Uterus (tissue), 4 donors: ENCODE data around the gene FBL. TPM values are rescaled to one million over a fixed set of nuclear protein-coding genes. Genes with fewer than 3 reads are reported as not detected.

Experiments used
- DNase-seq, 2 donors: peaks; one replicate each; pipeline ENCODE4 v3.0.0-alpha.2; 2019 to 2020
- H3K27ac ChIP-seq, 2 donors: fragments of 200-600 bp; sonication (generic); 1 replicate in 1 of 2; 2 replicates in 1 of 2; pipeline ENCODE4 v1.5.1; 2016 to 2018
- H3K27me3 ChIP-seq, 2 donors: fragments of 200-600 bp; sonication (generic); one replicate each; pipeline ENCODE4 v1.5.1; 2018 to 2019; ENCODE audit warnings: control low read depth in 1 of 2
- H3K36me3 ChIP-seq, 2 donors: fragments of 200-600 bp; sonication (generic); one replicate each; pipeline ENCODE4 v1.5.1; 2019; ENCODE audit warnings: control low read depth in 1 of 2
- H3K4me1 ChIP-seq, 2 donors: fragments of 200-600 bp; sonication (generic); one replicate each; pipeline ENCODE4 v1.5.1; 2018 to 2019; ENCODE audit warnings: control low read depth in 1 of 2
- H3K4me3 ChIP-seq, 2 donors: fragments of 200-600 bp; sonication (generic); 1 replicate in 1 of 2; 2 replicates in 1 of 2; pipeline ENCODE4 v1.5.1; 2018 to 2019; ENCODE audit warnings: mild to moderate bottlenecking in 1 of 2
- H3K9me3 ChIP-seq, 2 donors: fragments of 200-600 bp; sonication (generic); one replicate each; pipeline ENCODE4 v1.5.1; 2019; ENCODE audit warnings: control low read depth in 1 of 2
- CTCF ChIP-seq, 4 experiments: fragments of 200-600 bp in 2 of 4; fragments of 450-650 bp in 2 of 4; sonication (generic) in 2 of 4; IDR thresholded peaks; one replicate each; pipeline ENCODE4 v1.5.1; 2016 to 2019; ENCODE audit warnings: antibody characterized with exemption in 4 of 4, mild to moderate bottlenecking in 2 of 4, moderate library complexity in 1 of 4
- POLR2A ChIP-seq, 2 donors: fragments of 450-650 bp; IDR thresholded peaks; one replicate each; pipeline ENCODE4 v1.6.1; 2016; ENCODE audit warnings: antibody characterized with exemption in 2 of 2, mild to moderate bottlenecking in 1 of 2, moderate library complexity in 1 of 2
- intact Hi-C: fragments of 100-400 bp; cut with DNase I; formaldehyde crosslinking; loops from one replicate; pipeline ENCODE4 v1.15.1; 2023; ENCODE audit warnings: low total_unique reads
- total RNA-seq, 4 donors: library from RNA; depleted of rRNA in 3 of 4; stranded (reverse); fragments of >200 nt in 3 of 4; gene quantifications; one replicate each; pipeline versions ENCODE4 v1.1.0 to v1.2.4, GENCODE V29; 2014 to 2023
- donor health status: DM: yes; HTN: yes; CAD: no.

The FBL gene
- total RNA-seq, 4 donors from 2014 or later = 71.7 to 327 (median 277) TPM

- Histone ChIP-seq H3K4me1 (no peaks in the 10 kb centered on the region), H3K36me3 (no peaks in the 10 kb centered on the region), H3K27me3 (no peaks in the 10 kb centered on the region), H3K9me3 (no peaks in the 10 kb centered on the region), H3K27ac (no peak overlapping the region), H3K4me3 (no peak overlapping the region)
- no peak for TF ChIP-seq POLR2A (IDR thresholded peaks at IDR 0.05)
- TF ChIP-seq CTCF (IDR thresholded peaks at IDR 0.05) = no peak
- no peak for DNase-seq
- intact Hi-C loops = no loop called here
These were observed 21.8 kb upstream of the FBL start for GRCh38 chr19:39867952-39868351.

GRCh38 chr19:39867133-39867532 lies 21.0 kb upstream of the FBL start:
- Histone ChIP-seq H3K27ac (no peak overlapping the region), H3K4me1 (no peaks in the 10 kb centered on the region), H3K4me3 (no peak overlapping the region), H3K27me3 (no peaks in the 10 kb centered on the region), H3K36me3 (no peaks in the 10 kb centered on the region), H3K9me3 (no peaks in the 10 kb centered on the region)
- intact Hi-C loops = no loop called here
- TF ChIP-seq CTCF (IDR thresholded peaks at IDR 0.05) = no peak
- TF ChIP-seq POLR2A (IDR thresholded peaks at IDR 0.05) = no peak
- DNase-seq = no peak

GRCh38 chr19:39865953-39866352 lies 19.8 kb upstream of the FBL start:
- intact Hi-C loops = no loop called here
- Histone ChIP-seq H3K4me3 (no peak overlapping the region), H3K36me3 (no peaks in the 10 kb centered on the region)

GRCh38 chr19:39865186-39865585 lies 19.0 kb upstream of the FBL start:
- no peaks in the 10 kb centered on the region for H3K27me3 ChIP-seq
- intact Hi-C loops = no loop called here
- DNase-seq = no peak
- H3K4me3 ChIP-seq = no peak overlapping the region
- H3K4me1 ChIP-seq = no peaks in the 10 kb centered on the region
- TF ChIP-seq CTCF (IDR thresholded peaks at IDR 0.05) (no peak), POLR2A (IDR thresholded peaks at IDR 0.05) (no peak)
- H3K9me3 ChIP-seq = no peaks in the 10 kb centered on the region
- H3K27ac ChIP-seq = no peak overlapping the region
- H3K36me3 ChIP-seq = no peaks in the 10 kb centered on the region

More at GRCh38 chr19:39865953-39866352, 19.8 kb upstream of the FBL start:
- Histone ChIP-seq H3K9me3 (no peaks in the 10 kb centered on the region), H3K27me3 (no peaks in the 10 kb centered on the region), H3K4me1 (no peaks in the 10 kb centered on the region), H3K27ac (no peak overlapping the region)
- DNase-seq = no peak
- TF ChIP-seq POLR2A (IDR thresholded peaks at IDR 0.05) (no peak), CTCF (IDR thresholded peaks at IDR 0.05) (no peak)

GRCh38 chr19:39864118-39864517 lies 17.9 kb upstream of the FBL start:
- H3K27ac ChIP-seq = no peak overlapping the region
- H3K36me3 ChIP-seq = no peaks in the 10 kb centered on the region
- no peaks in the 10 kb centered on the region for H3K4me1 ChIP-seq
- TF ChIP-seq POLR2A (IDR thresholded peaks at IDR 0.05) = no peak
- no peak for TF ChIP-seq CTCF (IDR thresholded peaks at IDR 0.05)
- intact Hi-C loops = no loop called here
- no peaks in the 10 kb centered on the region for H3K27me3 ChIP-seq
- no peaks in the 10 kb centered on the region for H3K9me3 ChIP-seq
- DNase-seq = no peak
- no peak overlapping the region for H3K4me3 ChIP-seq
